ENCODE data around the gene UGT2A1.

UGT2A1 gene

DNA sequence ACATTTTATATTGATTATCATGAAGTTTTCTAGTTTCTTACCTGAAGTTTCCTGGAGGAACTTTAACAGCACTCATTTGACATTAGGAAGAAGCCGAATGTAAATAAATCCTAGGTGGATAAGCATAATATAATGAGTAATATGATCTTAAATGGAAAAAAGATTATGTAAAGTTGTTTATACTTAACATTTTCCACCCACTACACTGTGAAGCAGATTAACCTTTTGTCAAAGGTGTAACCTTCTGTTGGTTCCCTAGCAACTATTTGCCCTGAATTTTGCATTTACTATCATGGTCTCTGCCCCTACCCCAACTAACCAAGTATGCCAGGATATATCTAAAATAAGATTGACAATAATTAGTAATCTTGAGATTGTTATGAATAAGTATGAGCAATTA lies at the start of gene UGT2A1:
TSS of gene UGT2A1 (minus strand) at position 101 of the 400 bp plus-strand sequence. CDS start 5,603 bp downstream, outside the sequence.
- Histone ChIP-seq H3K27ac (no peak within 1 kb of the TSS), H3K36me3 (replicated peaks) (no peaks in the 10 kb centered on the region), H3K4me3 (ENCODE audit: low read depth, low read length) (no peak within 1 kb of the TSS), H3K27me3 (replicated peaks) (no peaks in the 10 kb centered on the region)
- in situ Hi-C loops (cut with HindIII; ENCODE audit: low pct_ligation_motif_present, low sequenced_read_pairs) = no loop called here
- no peak for DNase-seq
- TF ChIP-seq, protein P1, sequence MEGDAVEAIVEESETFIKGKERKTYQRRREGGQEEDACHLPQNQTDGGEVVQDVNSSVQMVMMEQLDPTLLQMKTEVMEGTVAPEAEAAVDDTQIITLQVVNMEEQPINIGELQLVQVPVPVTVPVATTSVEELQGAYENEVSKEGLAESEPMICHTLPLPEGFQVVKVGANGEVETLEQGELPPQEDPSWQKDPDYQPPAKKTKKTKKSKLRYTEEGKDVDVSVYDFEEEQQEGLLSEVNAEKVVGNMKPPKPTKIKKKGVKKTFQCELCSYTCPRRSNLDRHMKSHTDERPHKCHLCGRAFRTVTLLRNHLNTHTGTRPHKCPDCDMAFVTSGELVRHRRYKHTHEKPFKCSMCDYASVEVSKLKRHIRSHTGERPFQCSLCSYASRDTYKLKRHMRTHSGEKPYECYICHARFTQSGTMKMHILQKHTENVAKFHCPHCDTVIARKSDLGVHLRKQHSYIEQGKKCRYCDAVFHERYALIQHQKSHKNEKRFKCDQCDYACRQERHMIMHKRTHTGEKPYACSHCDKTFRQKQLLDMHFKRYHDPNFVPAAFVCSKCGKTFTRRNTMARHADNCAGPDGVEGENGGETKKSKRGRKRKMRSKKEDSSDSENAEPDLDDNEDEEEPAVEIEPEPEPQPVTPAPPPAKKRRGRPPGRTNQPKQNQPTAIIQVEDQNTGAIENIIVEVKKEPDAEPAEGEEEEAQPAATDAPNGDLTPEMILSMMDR (IDR thresholded peaks at IDR 0.05; ENCODE audit: low read depth, low read length, missing control alignments) = no peak

DNA sequence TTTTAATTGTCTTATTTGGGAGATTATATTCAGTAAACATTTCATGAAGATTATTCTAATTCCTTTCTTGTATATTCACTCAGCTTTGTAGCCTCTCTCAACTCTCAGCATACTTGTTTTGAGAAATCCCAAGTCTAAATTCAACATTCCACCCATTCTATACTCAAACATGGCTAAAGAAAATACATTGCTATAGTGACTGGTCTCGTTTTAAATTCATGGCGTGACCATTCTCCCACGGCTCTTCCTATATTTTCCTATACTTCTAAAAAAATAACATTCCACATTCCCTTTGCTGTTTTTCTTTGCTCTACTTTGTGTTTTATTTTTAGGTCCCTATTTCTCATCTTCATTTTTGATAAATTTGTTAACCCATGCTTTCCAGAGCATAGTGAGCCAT lies 49.2 kb upstream of the UGT2A1 start:
- TF ChIP-seq, protein P1 (IDR thresholded peaks at IDR 0.05; ENCODE audit: low read depth, low read length, missing control alignments) = no peak
- Histone ChIP-seq H3K4me3 (ENCODE audit: low read depth, low read length) (no peak overlapping the region), H3K27ac (no peak overlapping the region), H3K27me3 (replicated peaks) (no peaks in the 10 kb centered on the region), H3K36me3 (replicated peaks) (no peaks in the 10 kb centered on the region)
- in situ Hi-C loops (cut with HindIII; ENCODE audit: low pct_ligation_motif_present, low sequenced_read_pairs) = no loop called here
- DNase-seq = no peak

DNA sequence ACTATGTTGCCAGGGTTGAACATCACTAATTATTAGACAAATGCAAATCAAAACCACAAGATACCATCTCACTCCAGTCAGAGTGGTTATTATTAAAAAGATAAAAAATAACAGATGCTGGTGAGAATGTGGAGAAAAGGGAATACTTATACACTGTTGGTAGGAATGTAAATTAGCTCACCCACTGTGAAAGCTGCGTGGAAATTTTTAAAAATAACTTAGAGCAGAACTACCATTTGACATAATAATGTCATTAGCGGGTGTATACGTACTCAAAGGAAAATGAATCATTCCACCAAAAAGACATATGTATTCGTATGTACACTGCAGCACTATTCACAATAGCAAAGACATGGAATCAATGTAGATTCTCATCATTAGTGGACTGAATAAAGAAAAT lies 48.6 kb upstream of the UGT2A1 start:
- Histone ChIP-seq H3K4me3 (ENCODE audit: low read depth, low read length) (no peak overlapping the region), H3K36me3 (replicated peaks) (no peaks in the 10 kb centered on the region), H3K27me3 (replicated peaks) (no peaks in the 10 kb centered on the region), H3K27ac (no peak overlapping the region)
- TF ChIP-seq, protein P1 (IDR thresholded peaks at IDR 0.05; ENCODE audit: low read depth, low read length, missing control alignments) = no peak
- no peak for DNase-seq
- in situ Hi-C loops (cut with HindIII; ENCODE audit: low pct_ligation_motif_present, low sequenced_read_pairs) = no loop called here

DNA sequence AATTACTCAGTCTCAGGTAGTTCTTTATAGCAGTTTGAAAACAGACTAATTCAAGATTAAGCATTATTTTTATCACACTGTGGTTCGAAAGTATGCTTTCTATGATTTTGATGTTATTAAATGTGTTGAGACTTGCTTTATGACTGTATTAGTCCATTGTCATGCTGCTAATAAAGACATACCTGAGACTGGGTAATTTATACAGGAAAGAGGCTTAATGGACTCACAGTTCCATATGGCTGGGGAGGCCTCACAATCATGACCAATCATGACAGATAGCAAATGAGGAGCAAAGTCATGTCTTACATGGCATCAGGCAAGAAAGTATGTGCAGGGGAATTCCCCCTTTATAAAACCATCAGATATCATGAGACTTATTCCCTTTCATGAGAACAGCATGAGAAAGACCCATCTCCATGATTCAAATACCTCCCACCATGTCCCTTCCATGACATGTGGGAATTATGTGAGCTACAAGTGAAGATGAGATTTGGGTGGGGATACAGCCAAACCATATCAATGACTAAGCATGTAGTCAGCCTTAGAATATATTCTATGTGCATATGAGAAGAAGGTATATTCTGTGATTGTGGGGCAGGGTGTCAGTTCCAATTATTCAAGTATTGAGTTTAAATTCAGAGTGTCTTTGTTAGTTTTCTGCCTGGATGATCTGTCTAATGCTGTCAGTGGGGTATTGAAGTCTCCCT lies 44.6 kb upstream of the UGT2A1 start:
- H3K27ac ChIP-seq = no peak overlapping the region
- H3K36me3 ChIP-seq (replicated peaks) = no peaks in the 10 kb centered on the region
- no peak overlapping the region for H3K4me3 ChIP-seq (ENCODE audit: low read depth, low read length)
- DNase-seq = no peak
- no peaks in the 10 kb centered on the region for H3K27me3 ChIP-seq (replicated peaks)
- in situ Hi-C loops (cut with HindIII; ENCODE audit: low pct_ligation_motif_present, low sequenced_read_pairs) = no loop called here
- TF ChIP-seq, protein P1 (IDR thresholded peaks at IDR 0.05; ENCODE audit: low read depth, low read length, missing control alignments) = no peak

DNA sequence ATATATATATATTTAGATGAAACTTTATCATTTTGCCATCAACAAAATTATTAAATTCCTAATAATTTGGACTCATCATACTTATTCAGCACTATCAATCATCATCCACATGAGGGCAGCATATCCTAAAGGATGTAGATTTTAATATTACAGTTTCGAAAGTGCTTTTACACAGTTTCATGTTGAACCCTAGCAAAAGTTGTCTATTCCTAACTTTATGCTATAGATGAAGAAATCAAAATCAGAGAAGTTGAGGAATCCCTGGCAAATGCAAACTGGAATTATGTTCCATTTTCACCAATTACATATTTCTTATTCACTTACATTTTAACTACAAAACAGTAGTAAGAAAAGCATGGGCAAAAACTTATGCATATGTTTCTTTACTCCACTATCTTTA lies 36.6 kb upstream of the UGT2A1 start:
- no peaks in the 10 kb centered on the region for H3K36me3 ChIP-seq (replicated peaks)
- DNase-seq = no peak
- H3K27ac ChIP-seq = no peak overlapping the region
- in situ Hi-C loops (cut with HindIII; ENCODE audit: low pct_ligation_motif_present, low sequenced_read_pairs) = no loop called here
- TF ChIP-seq, protein P1 (IDR thresholded peaks at IDR 0.05; ENCODE audit: low read depth, low read length, missing control alignments) = peak; percentile 30
- H3K4me3 ChIP-seq (ENCODE audit: low read depth, low read length) = no peak overlapping the region
- no peaks in the 10 kb centered on the region for H3K27me3 ChIP-seq (replicated peaks)

DNA sequence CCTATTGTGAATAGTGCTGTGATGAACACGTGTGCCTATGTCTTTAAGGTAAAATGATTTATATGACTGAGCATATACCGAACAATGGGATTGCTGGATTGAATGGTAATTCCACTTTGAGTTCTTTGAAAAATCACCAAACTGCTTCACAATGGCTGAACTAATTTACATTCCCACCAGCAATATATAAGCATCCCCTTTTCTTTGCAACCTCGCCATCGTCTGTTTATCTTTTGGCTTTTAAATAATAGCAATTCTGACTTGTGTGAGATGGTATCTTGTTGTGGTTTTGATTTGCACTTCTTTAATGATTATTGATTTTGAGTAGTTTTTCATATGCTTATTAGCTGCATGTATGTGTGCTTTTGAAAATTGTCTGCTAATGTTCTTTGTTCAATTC lies 31.8 kb upstream of the UGT2A1 start:
- Histone ChIP-seq H3K27ac (no peak overlapping the region), H3K27me3 (replicated peaks) (no peaks in the 10 kb centered on the region), H3K4me3 (ENCODE audit: low read depth, low read length) (no peak overlapping the region), H3K36me3 (replicated peaks) (no peaks in the 10 kb centered on the region)
- TF ChIP-seq, protein P1 (IDR thresholded peaks at IDR 0.05; ENCODE audit: low read depth, low read length, missing control alignments) = no peak
- in situ Hi-C loops (cut with HindIII; ENCODE audit: low pct_ligation_motif_present, low sequenced_read_pairs) = no loop called here
- DNase-seq = no peak

Measured in brain microvascular endothelial cell (primary cell).